MV-4-11 (cell line): Measurements from ENCODE around the gene CLDN18.

Experiments used
- DNase-seq: peaks from one replicate; lab custom pipeline; 2025; lab: John Stamatoyannopoulos, UW

The CLDN18 gene

GRCh38 chr3:138009476-138010272, at the start of gene CLDN18:
Gene CLDN18, plus strand, starts transcription at chr3:138010165. Its CDS starts 61 bp downstream, at chr3:138010226.
- DNase-seq: no peak

DNA sequence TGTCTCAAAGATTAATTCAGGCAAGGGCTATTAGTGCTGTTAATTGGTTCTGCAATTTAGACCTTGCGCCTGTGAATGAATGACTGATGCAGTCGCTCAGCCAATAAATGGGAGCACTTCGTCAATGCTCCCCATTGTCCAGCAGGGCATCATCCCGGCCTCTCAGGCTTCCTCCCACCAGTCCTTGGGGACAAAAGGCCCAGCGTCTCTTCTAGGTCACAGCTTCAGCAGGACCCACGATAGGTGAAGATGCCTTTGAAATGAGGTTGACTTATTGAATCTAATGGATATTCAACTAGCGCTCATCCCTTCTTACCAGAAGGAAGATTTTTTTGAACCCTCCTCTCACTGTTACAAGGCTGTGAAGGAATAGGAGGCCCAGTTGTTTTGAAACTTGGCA, 47.7 kb upstream of the CLDN18 start:
- DNase-seq: no peak

DNA sequence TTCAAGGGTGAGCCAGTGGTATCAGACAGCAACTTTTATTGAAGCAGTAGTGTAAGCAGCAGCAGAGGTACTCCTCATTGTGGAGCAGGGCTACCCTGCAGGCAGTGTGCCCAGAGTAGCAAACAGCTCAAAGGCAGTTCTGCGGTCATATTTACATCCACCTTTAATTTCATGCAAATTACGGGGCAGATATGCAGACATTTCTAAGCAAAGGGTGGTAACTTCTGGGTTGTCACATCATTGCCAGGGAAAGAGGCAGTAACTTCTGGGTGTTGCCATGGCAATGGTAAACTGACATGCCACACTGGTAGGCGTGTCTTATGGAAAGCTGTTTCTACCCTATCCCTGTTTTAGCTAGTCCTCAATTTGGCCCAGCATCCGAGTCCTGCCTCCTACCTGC, 46.5 kb upstream of the CLDN18 start:
- no peak for DNase-seq

- peak; percentile 54 for DNase-seq
Measured at GRCh38 chr3:137970914-137971831, 38.8 kb upstream of the CLDN18 start.

GRCh38 chr3:137972396-137972795, 37.6 kb upstream of the CLDN18 start:
- no peak for DNase-seq

DNA sequence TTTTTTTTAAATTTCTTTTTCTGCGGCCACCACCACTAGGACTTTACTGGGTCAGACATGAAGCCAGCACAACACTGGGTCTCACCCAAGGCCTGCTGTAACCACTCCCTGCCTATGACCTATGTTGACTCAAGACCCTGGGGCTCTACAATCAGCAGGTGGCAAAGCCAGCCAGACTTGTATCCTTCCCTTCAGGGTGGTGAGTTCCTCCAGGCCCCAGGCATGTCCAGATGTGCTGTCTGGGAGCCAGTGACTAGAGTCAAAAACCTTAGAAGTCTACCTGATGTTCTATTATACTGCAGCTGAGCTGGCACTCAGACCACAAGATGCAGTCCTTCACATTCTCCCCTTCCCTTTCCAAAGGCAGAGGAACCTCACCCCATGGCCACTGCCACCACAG, 31.6 kb upstream of the CLDN18 start:
- DNase-seq: no peak

DNA sequence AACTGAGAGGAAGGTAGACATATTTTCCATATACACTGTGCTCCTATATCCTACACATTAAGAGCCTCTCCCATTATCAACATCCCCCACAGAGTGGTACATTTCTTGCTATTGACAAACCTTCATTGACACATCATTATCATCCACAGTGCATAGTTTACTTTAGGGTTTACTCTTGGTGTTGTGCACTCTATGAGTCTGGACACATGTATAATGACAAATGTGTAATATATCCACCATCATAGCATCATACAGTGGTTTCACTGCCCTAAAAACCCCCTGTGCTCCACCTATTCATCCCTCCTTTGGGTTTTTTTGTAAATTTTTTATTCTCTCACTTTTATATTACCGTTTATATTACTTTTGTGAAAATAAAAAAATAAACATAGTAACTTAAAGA, 22.2 kb upstream of the CLDN18 start:
- DNase-seq: no peak

DNA sequence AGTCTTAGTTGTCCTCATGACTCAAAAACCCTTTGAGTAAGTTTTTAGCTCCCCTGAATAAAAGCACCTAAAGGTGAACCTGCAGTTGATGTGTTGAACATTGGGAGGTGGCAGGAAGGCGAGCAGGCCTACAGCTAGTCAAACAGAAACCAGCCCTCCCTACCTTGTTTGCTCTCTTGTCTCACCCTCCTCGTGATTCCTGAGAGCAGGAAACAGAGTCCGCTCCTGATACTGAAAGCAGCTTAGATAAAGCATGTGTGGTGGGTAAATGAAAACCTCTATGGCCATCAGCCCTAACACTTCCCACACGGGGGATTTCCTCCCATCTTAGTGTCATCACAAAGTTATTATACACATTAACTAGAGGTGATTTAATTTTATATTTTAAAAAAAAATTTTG, 21.8 kb upstream of the CLDN18 start:
- DNase-seq: no peak

- no peak for DNase-seq
Measured at GRCh38 chr3:137988982-137989381, 21.0 kb upstream of the CLDN18 start.

DNA sequence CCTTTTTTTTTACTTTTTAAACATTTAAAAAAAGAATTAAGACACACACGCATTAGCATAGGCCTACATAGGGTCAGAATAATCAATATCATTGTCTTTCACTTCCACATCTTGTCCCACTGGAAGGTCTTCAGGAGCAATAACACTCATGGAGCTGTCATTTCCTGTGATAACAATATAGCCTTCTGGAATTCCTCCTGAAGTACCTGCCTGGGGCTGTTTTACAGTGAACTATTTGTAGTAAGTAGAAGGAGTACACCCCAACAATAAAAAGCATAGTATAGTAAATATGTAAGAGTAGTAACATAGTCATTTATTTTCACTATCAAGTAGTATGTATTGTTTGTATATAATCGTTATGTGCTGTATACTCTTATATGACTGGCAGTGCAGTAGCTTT, 19.5 kb upstream of the CLDN18 start:
- no peak for DNase-seq

GRCh38 chr3:137992592-137992991, 17.4 kb upstream of the CLDN18 start:
- no peak for DNase-seq

- no peak for DNase-seq
Measured at GRCh38 chr3:137998121-137999042, 11.6 kb upstream of the CLDN18 start.

DNA sequence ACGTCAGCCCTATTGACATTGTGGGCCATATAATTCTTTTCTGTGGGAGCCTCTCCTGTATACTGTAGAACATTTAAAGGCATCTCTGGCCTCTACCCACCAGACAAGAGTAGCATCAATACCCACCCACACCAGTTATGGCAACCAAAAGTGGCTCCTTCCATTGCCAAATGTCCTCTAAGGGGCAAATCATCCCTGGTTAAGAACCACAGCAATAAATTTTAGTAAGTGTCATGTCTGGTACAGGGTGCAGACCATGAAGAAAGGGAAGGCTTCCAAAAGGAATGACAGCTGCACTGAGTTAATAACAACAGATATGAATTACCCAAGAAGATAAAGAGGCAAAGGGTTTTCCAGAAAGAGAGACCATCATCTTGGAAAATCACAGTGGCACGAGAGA, 6.9 kb upstream of the CLDN18 start:
- DNase-seq: no peak

DNA sequence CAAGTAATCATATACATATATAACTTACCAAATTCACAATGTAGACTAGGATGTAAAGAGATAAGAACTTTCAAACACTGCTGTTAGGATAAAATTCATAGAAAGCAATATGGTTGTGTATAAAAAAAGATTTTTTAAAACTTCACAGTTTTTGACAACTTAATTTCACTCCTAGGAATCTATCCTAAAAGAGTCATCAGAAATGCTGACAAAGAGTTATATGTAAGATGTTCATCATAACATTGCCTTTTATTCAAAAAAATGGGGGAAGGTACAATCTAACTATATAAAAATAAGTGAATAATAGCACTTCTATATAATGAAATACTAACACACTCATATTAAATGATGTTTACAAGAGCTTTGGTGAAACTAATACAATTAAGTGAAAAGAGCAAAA, 4.3 kb upstream of the CLDN18 start:
- no peak for DNase-seq

DNA sequence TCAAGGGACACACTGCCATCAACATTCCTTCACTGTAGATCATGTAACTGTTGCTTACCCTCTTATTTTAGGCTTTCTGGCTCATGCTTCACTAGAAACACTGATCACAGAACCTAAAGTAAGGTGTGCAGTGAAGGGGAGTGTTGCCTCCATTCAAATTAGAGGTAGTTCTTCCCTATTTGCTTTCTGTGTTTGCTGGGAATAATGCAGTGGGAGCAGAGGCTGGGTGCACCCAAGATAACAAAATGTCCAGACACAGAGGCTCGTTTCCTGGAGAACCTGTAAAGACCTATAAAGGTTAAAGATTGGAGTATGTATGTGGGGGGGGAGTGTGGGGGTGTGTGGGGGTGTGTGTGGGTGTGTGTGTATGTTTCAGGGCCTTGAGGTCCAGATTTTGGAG, 2.1 kb upstream of the CLDN18 start:
- no peak for DNase-seq

DNA sequence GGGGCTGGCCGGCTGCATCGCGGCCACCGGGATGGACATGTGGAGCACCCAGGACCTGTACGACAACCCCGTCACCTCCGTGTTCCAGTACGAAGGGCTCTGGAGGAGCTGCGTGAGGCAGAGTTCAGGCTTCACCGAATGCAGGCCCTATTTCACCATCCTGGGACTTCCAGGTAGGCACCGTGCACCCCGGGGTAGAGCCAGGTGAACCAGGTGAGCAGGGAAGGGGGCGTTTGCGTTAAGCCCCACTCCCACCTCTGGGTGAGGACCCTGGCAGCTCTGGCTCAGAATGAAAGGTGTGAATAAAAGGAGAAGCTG, 267 bp downstream of the CLDN18 start:
- DNase-seq: no peak

DNA sequence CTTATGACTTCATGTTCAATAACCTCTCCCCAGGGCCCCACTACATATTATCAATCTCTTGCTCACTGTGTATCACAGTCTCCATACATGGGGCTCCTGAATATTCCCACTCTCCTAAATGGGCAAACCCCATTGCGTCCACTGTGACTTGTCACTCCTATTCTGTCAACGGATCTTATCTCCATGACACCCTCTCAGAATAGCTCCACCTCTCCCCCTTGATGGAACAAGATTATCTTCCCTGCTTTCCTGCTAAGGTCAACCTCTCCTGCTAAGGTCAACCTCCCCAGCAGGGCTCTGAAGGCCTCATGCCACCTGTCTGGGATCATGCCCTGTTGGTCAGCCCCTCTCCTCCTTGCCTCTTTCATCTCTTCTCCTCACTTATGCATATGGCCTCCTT, 1.8 kb downstream of the CLDN18 start:
- DNase-seq: no peak

GRCh38 chr3:138012526-138012925, 2.6 kb downstream of the CLDN18 start:
- no peak for DNase-seq

GRCh38 chr3:138016065-138016464, 6.1 kb downstream of the CLDN18 start:
- DNase-seq: no peak

DNA sequence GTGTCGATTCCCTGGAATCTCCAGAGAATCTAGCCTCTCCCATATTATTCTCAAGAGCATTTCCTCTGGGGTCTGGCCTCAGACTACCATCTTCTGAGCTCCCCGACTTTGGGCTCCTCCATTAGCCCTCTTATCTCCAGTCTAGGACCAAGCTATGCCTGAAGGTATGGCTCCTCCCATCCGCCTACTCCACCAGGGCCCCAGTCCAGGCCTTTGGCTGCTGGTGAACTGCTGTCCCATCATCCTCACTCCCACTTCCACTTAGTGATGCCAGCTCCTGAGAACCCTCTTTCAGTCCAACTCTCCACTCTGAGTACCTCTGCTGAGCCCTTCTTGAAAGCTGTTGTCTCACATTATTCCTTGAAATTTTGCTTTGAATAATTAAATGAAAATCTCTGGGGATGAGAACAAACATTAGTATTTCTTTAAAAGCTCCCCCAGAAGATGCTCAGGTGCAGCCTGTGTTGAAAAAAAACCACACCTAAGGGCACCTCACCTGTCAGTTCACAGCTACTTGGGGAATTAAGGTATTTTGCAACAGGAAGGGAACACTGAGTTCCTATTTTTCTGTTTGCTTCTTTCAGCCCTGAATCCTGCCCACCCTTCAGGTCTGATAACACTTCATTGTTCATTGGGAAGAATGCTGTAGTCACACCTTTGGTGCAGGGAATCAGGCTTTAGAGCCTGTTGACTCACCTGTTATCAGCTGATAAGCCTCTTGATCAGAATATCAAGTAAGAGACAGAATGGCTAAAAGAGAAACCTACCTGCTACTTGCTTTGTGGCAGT, 9.5 kb downstream of the CLDN18 start:
- DNase-seq: no peak

DNA sequence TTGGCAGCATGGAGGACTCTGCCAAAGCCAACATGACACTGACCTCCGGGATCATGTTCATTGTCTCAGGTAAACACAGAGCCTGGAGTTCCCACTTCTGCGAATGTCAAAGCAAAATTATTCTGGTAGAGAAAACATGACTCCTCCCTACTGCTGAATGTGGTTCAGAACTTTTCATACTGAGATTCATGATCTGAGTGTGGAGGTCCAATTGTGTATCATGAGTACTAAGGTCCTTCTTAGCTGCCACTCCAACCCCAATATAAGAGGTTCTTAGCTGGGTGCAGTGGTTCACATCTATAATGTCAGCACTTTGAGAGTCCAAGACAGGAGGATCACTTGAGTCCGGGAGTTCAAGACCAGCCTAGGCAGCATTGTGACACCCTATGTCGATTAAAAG, 13.8 kb downstream of the CLDN18 start:
- DNase-seq: no peak
